ENCODE results near the gene PTPRM. TPM values are rescaled to one million over a fixed set of nuclear protein-coding genes. Genes with fewer than 3 reads are reported as not detected.

PTPRM gene
- total and polyA plus RNA-seq, 2 experiments from 2014 or later, result 1.6 to 5.3 TPM

DNA sequence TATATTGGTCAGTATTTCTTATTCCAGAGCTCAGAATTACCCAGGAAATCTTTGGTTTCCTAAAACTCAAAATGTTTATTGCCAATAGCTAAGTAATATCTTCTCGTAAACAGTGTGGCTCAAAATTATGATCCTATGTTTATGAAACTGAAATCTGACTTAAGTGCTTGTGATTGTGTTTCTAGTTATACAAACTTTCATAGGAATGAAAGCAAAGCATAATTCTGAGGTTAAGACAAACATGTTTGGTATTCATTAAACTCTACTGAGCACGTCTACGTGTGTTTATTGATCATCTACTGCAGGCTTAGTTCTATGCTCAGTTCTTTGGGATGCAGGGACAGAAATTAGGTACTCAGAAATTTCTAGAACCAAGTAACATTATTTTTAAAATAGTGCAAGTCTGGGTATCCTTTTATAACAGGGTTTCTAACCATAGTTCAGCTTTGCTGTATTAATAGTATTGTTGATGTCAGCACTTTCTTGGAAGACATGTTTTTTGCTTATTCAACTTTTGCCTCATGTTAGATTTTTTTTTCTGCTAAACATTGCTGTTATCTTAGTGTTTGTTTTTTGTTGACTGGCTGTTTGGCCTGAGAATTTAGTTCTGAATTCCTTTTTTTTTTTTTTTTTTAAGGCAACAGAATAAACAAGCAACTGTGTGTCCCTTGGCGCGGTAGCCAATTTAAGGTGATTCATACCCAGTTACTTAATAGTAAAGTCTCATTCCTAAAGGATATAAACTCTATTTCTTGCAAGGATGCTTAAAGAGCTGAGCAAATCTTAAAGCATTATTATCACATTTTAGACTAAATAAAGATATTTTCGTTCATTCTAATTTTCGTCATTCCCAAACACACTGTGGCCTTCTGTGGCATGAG lies 31.3 kb downstream of the PTPRM start:
- H3K36me3 Mint-ChIP-seq (ENCODE audit: low read depth), result no peaks in the 10 kb centered on the region
- no peaks in the 10 kb centered on the region for H3K9me3 Mint-ChIP-seq
- Histone ChIP-seq H3K36me3 (ENCODE audit: insufficient read depth) (no peaks in the 10 kb centered on the region), H2AFZ (no peak overlapping the region), H3K79me2 (replicated peaks; ENCODE audit: insufficient read depth) (no peaks in the 10 kb centered on the region), H3K27ac (ENCODE audit: low read depth) (no peak overlapping the region), H3K4me3 (no peak overlapping the region), H3F3A (replicated peaks; ENCODE audit: low read depth) (no peaks in the 10 kb centered on the region), H3K4me2 (no peak overlapping the region), H3K9me2 (ENCODE audit: insufficient read depth) (no peaks in the 10 kb centered on the region), H3K4me1 (ENCODE audit: insufficient read depth) (peaks cover 3% of the 10 kb centered on the region), H3K27me3 (ENCODE audit: insufficient read depth) (no peaks in the 10 kb centered on the region), H4K20me1 (replicated peaks; ENCODE audit: insufficient read depth) (no peaks in the 10 kb centered on the region)
- H3K4me1 Mint-ChIP-seq, result peaks cover 29% of the 10 kb centered on the region
- no peak for TF ChIP-seq ZNF331 (CRISPR knock-in tag; IDR thresholded peaks at IDR 0.05; ENCODE audit: low read depth)
- TF ChIP-seq, protein P1, sequence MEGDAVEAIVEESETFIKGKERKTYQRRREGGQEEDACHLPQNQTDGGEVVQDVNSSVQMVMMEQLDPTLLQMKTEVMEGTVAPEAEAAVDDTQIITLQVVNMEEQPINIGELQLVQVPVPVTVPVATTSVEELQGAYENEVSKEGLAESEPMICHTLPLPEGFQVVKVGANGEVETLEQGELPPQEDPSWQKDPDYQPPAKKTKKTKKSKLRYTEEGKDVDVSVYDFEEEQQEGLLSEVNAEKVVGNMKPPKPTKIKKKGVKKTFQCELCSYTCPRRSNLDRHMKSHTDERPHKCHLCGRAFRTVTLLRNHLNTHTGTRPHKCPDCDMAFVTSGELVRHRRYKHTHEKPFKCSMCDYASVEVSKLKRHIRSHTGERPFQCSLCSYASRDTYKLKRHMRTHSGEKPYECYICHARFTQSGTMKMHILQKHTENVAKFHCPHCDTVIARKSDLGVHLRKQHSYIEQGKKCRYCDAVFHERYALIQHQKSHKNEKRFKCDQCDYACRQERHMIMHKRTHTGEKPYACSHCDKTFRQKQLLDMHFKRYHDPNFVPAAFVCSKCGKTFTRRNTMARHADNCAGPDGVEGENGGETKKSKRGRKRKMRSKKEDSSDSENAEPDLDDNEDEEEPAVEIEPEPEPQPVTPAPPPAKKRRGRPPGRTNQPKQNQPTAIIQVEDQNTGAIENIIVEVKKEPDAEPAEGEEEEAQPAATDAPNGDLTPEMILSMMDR (conservative IDR thresholded peaks at IDR 0.05; ENCODE audit: low read depth in 2 of 2), result no peak
- TF ChIP-seq EZH2 (IDR thresholded peaks at IDR 0.05; ENCODE audit: low read depth, unreplicated experiment), result no peak
- H3K27me3 Mint-ChIP-seq (ENCODE audit: insufficient read depth, low read depth, poor library complexity), result peaks cover 1% of the 10 kb centered on the region
- ATAC-seq (no peak), DNase-seq (ENCODE audit: low spot score) (no peak)
- no peak overlapping the region for H3K27ac Mint-ChIP-seq
- H3K4me3 Mint-ChIP-seq, result no peak overlapping the region

DNA sequence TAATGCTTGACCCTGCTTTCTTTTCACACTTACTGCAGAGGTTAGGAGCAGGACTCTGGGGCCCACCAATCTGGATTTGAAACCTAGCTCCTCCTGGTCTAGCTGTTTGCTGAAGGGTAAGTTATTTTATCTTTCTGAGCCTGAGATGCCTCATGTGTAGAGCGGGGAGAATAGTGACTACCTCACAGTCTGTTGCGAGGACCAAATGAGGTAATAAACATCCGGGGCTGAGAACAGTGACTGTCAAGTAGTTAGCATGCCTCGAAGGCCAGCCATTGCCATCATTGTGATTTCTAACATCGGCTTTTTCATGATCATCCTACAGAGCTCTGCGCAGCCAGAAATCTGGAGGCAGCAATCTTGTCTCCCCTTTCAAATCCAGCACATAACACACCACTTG lies 32.9 kb downstream of the PTPRM start:
- H3K27ac Mint-ChIP-seq, result no peak overlapping the region; the same call in 1 of the 2 replicates
- peaks cover 44% of the 10 kb centered on the region for H3K4me1 Mint-ChIP-seq
- no peak for ATAC-seq

DNA sequence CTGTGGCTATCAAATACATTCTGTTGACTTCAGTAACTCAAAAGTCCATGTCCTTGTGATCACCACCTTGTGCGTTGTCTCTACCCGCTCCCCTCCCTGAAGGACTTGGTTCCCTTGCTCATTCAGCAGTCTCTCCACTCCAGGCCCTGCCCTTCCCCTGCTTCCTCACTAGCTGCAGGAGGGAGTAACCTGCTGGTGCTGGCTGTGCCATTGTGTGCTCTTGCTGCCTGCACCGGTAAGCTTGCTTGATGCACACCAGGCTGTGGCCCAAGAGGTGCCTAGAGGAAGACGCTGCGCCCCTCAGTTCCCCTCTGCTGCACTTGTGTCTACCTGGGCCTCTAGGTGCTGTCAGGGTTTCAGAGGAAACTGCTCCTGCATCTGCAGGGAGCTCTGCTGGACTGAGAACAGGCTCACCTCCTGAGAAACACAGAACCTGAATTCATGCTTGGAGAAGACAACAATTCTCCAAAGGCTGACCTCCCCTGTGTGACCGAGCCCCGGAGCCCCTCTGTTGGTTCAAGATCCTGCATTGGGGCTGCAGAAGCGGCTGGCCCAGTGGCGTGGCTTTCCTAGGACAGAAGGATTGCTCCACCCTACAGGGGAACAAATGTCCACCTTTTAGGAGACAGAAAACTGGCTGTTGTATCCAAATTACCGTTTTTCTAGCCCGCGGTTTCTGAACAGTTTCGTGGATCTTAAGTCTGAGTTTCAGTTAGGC lies 33.6 kb downstream of the PTPRM start:
- ATAC-seq (peak; percentile 44), DNase-seq (ENCODE audit: low spot score) (no peak)
- Histone ChIP-seq H3K27ac (ENCODE audit: low read depth) (no peak overlapping the region), H3K9me2 (ENCODE audit: insufficient read depth) (no peaks in the 10 kb centered on the region), H3K4me1 (ENCODE audit: insufficient read depth) (peaks cover 18% of the 10 kb centered on the region), H4K20me1 (replicated peaks; ENCODE audit: insufficient read depth) (no peaks in the 10 kb centered on the region), H3F3A (replicated peaks; ENCODE audit: low read depth) (no peaks in the 10 kb centered on the region), H3K27me3 (ENCODE audit: insufficient read depth) (no peaks in the 10 kb centered on the region), H3K79me2 (replicated peaks; ENCODE audit: insufficient read depth) (no peaks in the 10 kb centered on the region), H3K4me3 (no peak overlapping the region), H2AFZ (0 out of 2 replicates have a peak overlapping the region, but pooled peaks have one; percentile 39), H3K4me2 (no peak overlapping the region), H3K36me3 (ENCODE audit: insufficient read depth) (no peaks in the 10 kb centered on the region)
- Mint-ChIP-seq H3K4me3 (no peak overlapping the region), H3K36me3 (ENCODE audit: low read depth) (no peaks in the 10 kb centered on the region), H3K4me1 (peaks cover 48% of the 10 kb centered on the region), H3K9me3 (no peaks in the 10 kb centered on the region), H3K27ac (peak overlapping the region; percentile 80), H3K27me3 (ENCODE audit: insufficient read depth, low read depth, poor library complexity) (peaks cover 3% of the 10 kb centered on the region)
- TF ChIP-seq, protein P2, sequence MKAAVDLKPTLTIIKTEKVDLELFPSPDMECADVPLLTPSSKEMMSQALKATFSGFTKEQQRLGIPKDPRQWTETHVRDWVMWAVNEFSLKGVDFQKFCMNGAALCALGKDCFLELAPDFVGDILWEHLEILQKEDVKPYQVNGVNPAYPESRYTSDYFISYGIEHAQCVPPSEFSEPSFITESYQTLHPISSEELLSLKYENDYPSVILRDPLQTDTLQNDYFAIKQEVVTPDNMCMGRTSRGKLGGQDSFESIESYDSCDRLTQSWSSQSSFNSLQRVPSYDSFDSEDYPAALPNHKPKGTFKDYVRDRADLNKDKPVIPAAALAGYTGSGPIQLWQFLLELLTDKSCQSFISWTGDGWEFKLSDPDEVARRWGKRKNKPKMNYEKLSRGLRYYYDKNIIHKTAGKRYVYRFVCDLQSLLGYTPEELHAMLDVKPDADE (IDR thresholded peaks at IDR 0.05), result no peak
- TF ChIP-seq EZH2 (IDR thresholded peaks at IDR 0.05; ENCODE audit: low read depth, unreplicated experiment), result no peak
- TF ChIP-seq EZH2phosphoT487 (IDR thresholded peaks at IDR 0.05; ENCODE audit: unreplicated experiment), result no peak
- TF ChIP-seq ZNF331 (CRISPR knock-in tag; IDR thresholded peaks at IDR 0.05; ENCODE audit: low read depth), result no peak
- no peak for TF ChIP-seq NANOG (IDR thresholded peaks at IDR 0.05; ENCODE audit: borderline replicate concordance)
- no peak for TF ChIP-seq CREB1 (CRISPR knock-in tag; IDR thresholded peaks at IDR 0.05; ENCODE audit: low read depth)
- no peak for TF ChIP-seq STAT1 (IDR thresholded peaks at IDR 0.05; ENCODE audit: unreplicated experiment)
- TF ChIP-seq, protein P3, sequence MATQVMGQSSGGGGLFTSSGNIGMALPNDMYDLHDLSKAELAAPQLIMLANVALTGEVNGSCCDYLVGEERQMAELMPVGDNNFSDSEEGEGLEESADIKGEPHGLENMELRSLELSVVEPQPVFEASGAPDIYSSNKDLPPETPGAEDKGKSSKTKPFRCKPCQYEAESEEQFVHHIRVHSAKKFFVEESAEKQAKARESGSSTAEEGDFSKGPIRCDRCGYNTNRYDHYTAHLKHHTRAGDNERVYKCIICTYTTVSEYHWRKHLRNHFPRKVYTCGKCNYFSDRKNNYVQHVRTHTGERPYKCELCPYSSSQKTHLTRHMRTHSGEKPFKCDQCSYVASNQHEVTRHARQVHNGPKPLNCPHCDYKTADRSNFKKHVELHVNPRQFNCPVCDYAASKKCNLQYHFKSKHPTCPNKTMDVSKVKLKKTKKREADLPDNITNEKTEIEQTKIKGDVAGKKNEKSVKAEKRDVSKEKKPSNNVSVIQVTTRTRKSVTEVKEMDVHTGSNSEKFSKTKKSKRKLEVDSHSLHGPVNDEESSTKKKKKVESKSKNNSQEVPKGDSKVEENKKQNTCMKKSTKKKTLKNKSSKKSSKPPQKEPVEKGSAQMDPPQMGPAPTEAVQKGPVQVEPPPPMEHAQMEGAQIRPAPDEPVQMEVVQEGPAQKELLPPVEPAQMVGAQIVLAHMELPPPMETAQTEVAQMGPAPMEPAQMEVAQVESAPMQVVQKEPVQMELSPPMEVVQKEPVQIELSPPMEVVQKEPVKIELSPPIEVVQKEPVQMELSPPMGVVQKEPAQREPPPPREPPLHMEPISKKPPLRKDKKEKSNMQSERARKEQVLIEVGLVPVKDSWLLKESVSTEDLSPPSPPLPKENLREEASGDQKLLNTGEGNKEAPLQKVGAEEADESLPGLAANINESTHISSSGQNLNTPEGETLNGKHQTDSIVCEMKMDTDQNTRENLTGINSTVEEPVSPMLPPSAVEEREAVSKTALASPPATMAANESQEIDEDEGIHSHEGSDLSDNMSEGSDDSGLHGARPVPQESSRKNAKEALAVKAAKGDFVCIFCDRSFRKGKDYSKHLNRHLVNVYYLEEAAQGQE (IDR thresholded peaks at IDR 0.05; ENCODE audit: unreplicated experiment), result no peak

More for the DNA sequence above, 32.9 kb downstream of the PTPRM start:
- Mint-ChIP-seq H3K9me3 (no peaks in the 10 kb centered on the region), H3K27me3 (ENCODE audit: insufficient read depth, low read depth, poor library complexity) (peaks cover 3% of the 10 kb centered on the region), H3K36me3 (ENCODE audit: low read depth) (no peaks in the 10 kb centered on the region), H3K4me3 (no peak overlapping the region)
- TF ChIP-seq EZH2 (IDR thresholded peaks at IDR 0.05; ENCODE audit: low read depth, unreplicated experiment) (no peak), EZH2phosphoT487 (IDR thresholded peaks at IDR 0.05; ENCODE audit: unreplicated experiment) (no peak), ZNF114 (CRISPR knock-in tag; IDR thresholded peaks at IDR 0.05) (no peak), CREB1 (CRISPR knock-in tag; IDR thresholded peaks at IDR 0.05; ENCODE audit: low read depth) (no peak), ZNF331 (CRISPR knock-in tag; IDR thresholded peaks at IDR 0.05; ENCODE audit: low read depth) (no peak)
- no peak overlapping the region for H2AFZ ChIP-seq
- H3K27ac ChIP-seq (ENCODE audit: low read depth), result no peak overlapping the region
- H3K4me3 ChIP-seq, result no peak overlapping the region
- peaks cover 18% of the 10 kb centered on the region for H3K4me1 ChIP-seq (ENCODE audit: insufficient read depth)
- no peaks in the 10 kb centered on the region for H3F3A ChIP-seq (replicated peaks; ENCODE audit: low read depth)
- DNase-seq (ENCODE audit: low spot score), result no peak
- H4K20me1 ChIP-seq (replicated peaks; ENCODE audit: insufficient read depth), result no peaks in the 10 kb centered on the region
- H3K4me2 ChIP-seq, result no peak overlapping the region
- H3K79me2 ChIP-seq (replicated peaks; ENCODE audit: insufficient read depth), result no peaks in the 10 kb centered on the region
- no peaks in the 10 kb centered on the region for H3K9me2 ChIP-seq (ENCODE audit: insufficient read depth)
- H3K36me3 ChIP-seq (ENCODE audit: insufficient read depth), result no peaks in the 10 kb centered on the region
- H3K27me3 ChIP-seq (ENCODE audit: insufficient read depth), result no peaks in the 10 kb centered on the region
